Stomach (tissue), 9 donors: ENCODE results near the gene FRAS1. TPM values are rescaled to one million over a fixed set of nuclear protein-coding genes. Genes with fewer than 3 reads are reported as not detected.

Experiments used
- DNase-seq, 2 donors: peaks; one replicate each; pipeline versions ENCODE4 v3.0.0 to v3.0.0-alpha.2; 2013 to 2019
- H3K27ac ChIP-seq, 5 donors: fragments of 200-600 bp in 4 of 5; sonication (generic) in 4 of 5; one replicate each; pipeline ENCODE4 v1.5.1; 2013 to 2019; ENCODE audit warnings: mild to moderate bottlenecking in 1 of 5, moderate library complexity in 1 of 5
- H3K27me3 ChIP-seq, 3 donors: fragments of 200-600 bp; sonication (generic); one replicate each; pipeline ENCODE4 v1.5.1; 2017 to 2019; ENCODE audit warnings: mixed run types in 1 of 3
- H3K36me3 ChIP-seq, 4 donors: fragments of 200-600 bp; sonication (generic); 1 replicate in 3 of 4; 2 replicates in 1 of 4; pipeline ENCODE4 v1.5.1; 2016 to 2019
- H3K4me1 ChIP-seq, 4 donors: fragments of 200-600 bp; sonication (generic); one replicate each; pipeline ENCODE4 v1.5.1; 2016 to 2019
- H3K4me3 ChIP-seq, 4 donors: fragments of 200-600 bp; sonication (generic) in 3 of 4; one replicate each; pipeline ENCODE4 v1.5.1; 2016 to 2019; ENCODE audit warnings: mild to moderate bottlenecking in 1 of 4
- H3K9me3 ChIP-seq, 4 donors: fragments of 200-600 bp; sonication (generic); one replicate each; pipeline ENCODE4 v1.5.1; 2016 to 2019
- CTCF ChIP-seq, 7 experiments: fragments of 450-650 bp in 4 of 7; fragments of 200-600 bp in 3 of 7; sonication (generic) in 3 of 7; IDR thresholded peaks; one replicate each; pipeline ENCODE4 v1.5.1; 2016 to 2019; ENCODE audit warnings: antibody characterized with exemption in 7 of 7, control low read depth in 2 of 7, mild to moderate bottlenecking in 1 of 7
- EP300 ChIP-seq: sonication (generic); formaldehyde crosslinking; IDR thresholded peaks from one replicate; pipeline ENCODE4 v1.6.1; 2017; ENCODE audit warnings: antibody characterized with exemption
- POLR2A ChIP-seq, 4 donors: fragments of 450-650 bp; IDR thresholded peaks; one replicate each; pipeline ENCODE4 v1.6.1; 2016; ENCODE audit warnings: antibody characterized with exemption in 4 of 4, control low read depth in 2 of 4, mild to moderate bottlenecking in 1 of 4, moderate library complexity in 1 of 4
- POLR2AphosphoS5 ChIP-seq, 3 donors: sonication (generic); formaldehyde crosslinking; IDR thresholded peaks; one replicate each; pipeline ENCODE4 v1.6.1; 2016; ENCODE audit warnings: antibody characterized with exemption in 3 of 3
- WGBS, 5 donors: extraction: QIAGEN DNeasy Blood & Tissue Kit in 3 of 5; methylation state at CpG; one replicate each; pipeline versions ENCODE4 v1.1.5 to v1.1.7; 2013 to 2018; 5-methylcytosine and 5-hydroxymethylcytosine counted together
- intact Hi-C: fragments of 100-400 bp; cut with DNase I; formaldehyde crosslinking; loops from one replicate; pipeline ENCODE4 v1.15.1; 2023; ENCODE audit warnings: low total_unique reads
- polyA plus RNA-seq, 3 donors: library from polyadenylated mRNA; stranded (reverse); fragments of 200-250 nt; gene quantifications; one replicate each; pipeline ENCODE4 v1.2.3, GENCODE V29; 2013
- total RNA-seq, 5 donors: library from RNA; depleted of rRNA; stranded (reverse); fragments of >200 nt; gene quantifications; one replicate each; pipeline versions ENCODE4 v1.1.0 to v1.2.3, GENCODE V29; 2014 to 2016
- donor health status: healthy with polysubstance abuse.
- donor health status: Bipolar disorder and iron deficiency.
- donor health status: healthy.

Gene FRAS1
- total and polyA plus RNA-seq, 8 donors = under 0.01 to 12.7 (median 2.0) TPM

- TF ChIP-seq POLR2A (IDR thresholded peaks at IDR 0.05) (no peak), EP300 (no peak), CTCF (IDR thresholded peaks at IDR 0.05) (no peak), POLR2AphosphoS5 (IDR thresholded peaks at IDR 0.05) (no peak)
- Histone ChIP-seq H3K27me3 (no peaks in the 10 kb centered on the region), H3K4me1 (peaks cover 38 to 70% (median 53%) of the 10 kb centered on the region in 4 donors), H3K9me3 (no peaks in the 10 kb centered on the region), H3K27ac (peak overlapping the region; percentile 22 to 71 (median 56)), H3K36me3 (peaks cover 0 to 4% (median 0%) of the 10 kb centered on the region in 4 donors), H3K4me3 (no peak overlapping the region)
- intact Hi-C loops = no loop called here
- DNase-seq = no peak
- 43 to 72% (median 46%) methylated on average over 8 of the region's 8 CpGs for WGBS, 5 donors
These were observed 509.8 kb downstream of the FRAS1 start for GRCh38 chr4:78566834-78567499.

GRCh38 chr4:78567500-78568060, 510.5 kb downstream of the FRAS1 start:
- Histone ChIP-seq H3K4me3 (no peak overlapping the region), H3K27me3 (no peaks in the 10 kb centered on the region), H3K4me1 (peaks cover 33 to 64% (median 49%) of the 10 kb centered on the region in 4 donors), H3K36me3 (peaks cover 0 to 4% (median 0%) of the 10 kb centered on the region in 4 donors), H3K27ac (peak overlapping the region; percentile 35 to 71 (median 56)), H3K9me3 (no peaks in the 10 kb centered on the region)
- no peak for DNase-seq
- intact Hi-C loops = no loop called here
- 58 to 85% (median 66%) methylated on average over 2 of the region's 2 CpGs for WGBS, 5 donors
- TF ChIP-seq CTCF (IDR thresholded peaks at IDR 0.05) (no peak), POLR2AphosphoS5 (IDR thresholded peaks at IDR 0.05) (no peak), EP300 (no peak), POLR2A (IDR thresholded peaks at IDR 0.05) (no peak)

GRCh38 chr4:78568640-78569305, 511.6 kb downstream of the FRAS1 start:
- DNase-seq = no peak
- intact Hi-C loops = no loop called here
- Histone ChIP-seq H3K27ac (peak overlapping the region; percentile 51 to 71 (median 59)), H3K9me3 (no peaks in the 10 kb centered on the region), H3K27me3 (no peaks in the 10 kb centered on the region), H3K36me3 (peaks cover 0 to 8% (median 5%) of the 10 kb centered on the region in 4 donors), H3K4me1 (peaks cover 33 to 52% (median 42%) of the 10 kb centered on the region in 4 donors), H3K4me3 (no peak overlapping the region)
- WGBS, 5 donors = 32 to 66% (median 48%) methylated on average over 3 of the region's 3 CpGs
- TF ChIP-seq POLR2AphosphoS5 (IDR thresholded peaks at IDR 0.05) (no peak), CTCF (IDR thresholded peaks at IDR 0.05) (no peak), EP300 (no peak), POLR2A (IDR thresholded peaks at IDR 0.05) (no peak)

GRCh38 chr4:78569306-78569821, 512.2 kb downstream of the FRAS1 start:
- Histone ChIP-seq H3K27ac (peak overlapping the region in 4 of 5 donors; percentile 52 to 71 (median 60)), H3K9me3 (no peaks in the 10 kb centered on the region), H3K36me3 (peaks cover 0 to 14% (median 8%) of the 10 kb centered on the region in 4 donors), H3K27me3 (no peaks in the 10 kb centered on the region), H3K4me3 (no peak overlapping the region), H3K4me1 (peaks cover 33 to 52% (median 42%) of the 10 kb centered on the region in 4 donors)
- WGBS, 5 donors = 32 to 58% (median 41%) methylated on average over 6 of the region's 6 CpGs
- peak in 1 of 2 donors; percentile 82 for DNase-seq
- TF ChIP-seq CTCF (IDR thresholded peaks at IDR 0.05) = no peak
- TF ChIP-seq POLR2A (IDR thresholded peaks at IDR 0.05) = no peak
- no peak for TF ChIP-seq POLR2AphosphoS5 (IDR thresholded peaks at IDR 0.05)
- TF ChIP-seq EP300 = no peak
- intact Hi-C loops = no loop called here
